Fibroblast of lung (primary cell): ENCODE results near the gene DSCAML1.

Source experiments
- EZH2 ChIP-seq: IDR thresholded peaks from 2 replicates; pipeline ENCODE4 v1.5.1; 2012; ENCODE audit warnings: low read length, control low read depth, mild to moderate bottlenecking; ENCODE audit errors: missing control alignments
- TF ChIP-seq, protein P1 (sequence below), 2 donors: IDR thresholded peaks in 1 of 2; conservative IDR thresholded peaks in 1 of 2; 1 replicate in 1 of 2; 2 replicates in 1 of 2; pipeline ENCODE4 v1.5.1; 2011 to 2012; ENCODE audit warnings: low read length in 2 of 2, control low read depth in 1 of 2, inconsistent platforms in 1 of 2, low read depth in 1 of 2, mild to moderate bottlenecking in 1 of 2

DNA sequence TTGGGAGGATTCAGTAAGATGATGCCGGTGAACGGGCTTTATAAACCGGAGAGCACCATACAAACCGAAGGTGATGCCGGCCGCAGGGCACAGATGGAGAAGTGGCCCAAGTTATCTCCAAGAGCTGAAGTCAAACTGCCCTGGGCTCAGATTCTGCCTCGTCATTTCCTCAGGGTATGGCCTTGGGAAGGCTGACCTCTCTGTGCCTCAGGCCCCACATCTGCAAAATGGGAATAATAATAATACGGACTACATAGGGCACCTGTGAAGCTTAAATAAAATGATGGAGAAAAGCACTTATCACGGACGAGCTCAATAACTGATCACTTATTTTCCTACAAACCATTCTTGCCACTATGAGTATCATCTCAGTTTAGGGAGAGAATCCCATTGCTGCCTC is 29.9 kb downstream of the DSCAML1 start:
- TF ChIP-seq, protein P1, sequence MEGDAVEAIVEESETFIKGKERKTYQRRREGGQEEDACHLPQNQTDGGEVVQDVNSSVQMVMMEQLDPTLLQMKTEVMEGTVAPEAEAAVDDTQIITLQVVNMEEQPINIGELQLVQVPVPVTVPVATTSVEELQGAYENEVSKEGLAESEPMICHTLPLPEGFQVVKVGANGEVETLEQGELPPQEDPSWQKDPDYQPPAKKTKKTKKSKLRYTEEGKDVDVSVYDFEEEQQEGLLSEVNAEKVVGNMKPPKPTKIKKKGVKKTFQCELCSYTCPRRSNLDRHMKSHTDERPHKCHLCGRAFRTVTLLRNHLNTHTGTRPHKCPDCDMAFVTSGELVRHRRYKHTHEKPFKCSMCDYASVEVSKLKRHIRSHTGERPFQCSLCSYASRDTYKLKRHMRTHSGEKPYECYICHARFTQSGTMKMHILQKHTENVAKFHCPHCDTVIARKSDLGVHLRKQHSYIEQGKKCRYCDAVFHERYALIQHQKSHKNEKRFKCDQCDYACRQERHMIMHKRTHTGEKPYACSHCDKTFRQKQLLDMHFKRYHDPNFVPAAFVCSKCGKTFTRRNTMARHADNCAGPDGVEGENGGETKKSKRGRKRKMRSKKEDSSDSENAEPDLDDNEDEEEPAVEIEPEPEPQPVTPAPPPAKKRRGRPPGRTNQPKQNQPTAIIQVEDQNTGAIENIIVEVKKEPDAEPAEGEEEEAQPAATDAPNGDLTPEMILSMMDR (conservative IDR thresholded peaks at IDR 0.05 in 1 of 2, IDR thresholded peaks at IDR 0.05 in 1 of 2; ENCODE audit: low read depth in 1 of 2, low read length in 2 of 2): no peak
- no peak for TF ChIP-seq EZH2
